SJCRH30 (cell line): Measurements from ENCODE around the gene DROSHA. TPM values are rescaled to one million over a fixed set of nuclear protein-coding genes. Genes with fewer than 3 reads are reported as not detected.
"Not testable (repeated sequence)": the region's sequence is repeated elsewhere in the genome, so short reads cannot be mapped to it uniquely, and the experiment has no call there.

ENCODE experiments used
- DNase-seq, 2 experiments: peaks; one replicate each; pipeline ENCODE4 v3.0.0-alpha.2; 2015 to 2020
- H3K27ac ChIP-seq: fragments of 250-450 bp; sonication (Bioruptor Pico); 2 replicates; pipeline ENCODE4 v1.5.1; 2020; ENCODE audit warnings: mild to moderate bottlenecking, moderate library complexity
- H3K27me3 ChIP-seq: fragments of 250-450 bp; sonication (Bioruptor Pico); 2 replicates; pipeline ENCODE4 v1.5.1; 2020; ENCODE audit warnings: mild to moderate bottlenecking, moderate library complexity
- H3K36me3 ChIP-seq: fragments of 250-450 bp; sonication (Bioruptor Pico); 2 replicates; pipeline ENCODE4 v1.5.1; 2020; ENCODE audit warnings: mild to moderate bottlenecking, moderate library complexity
- H3K4me1 ChIP-seq: fragments of 250-450 bp; sonication (Bioruptor Pico); 2 replicates; pipeline ENCODE4 v1.5.1; 2020; ENCODE audit warnings: mild to moderate bottlenecking, moderate library complexity
- H3K4me3 ChIP-seq: fragments of 250-450 bp; sonication (Bioruptor Pico); 2 replicates; pipeline ENCODE4 v1.5.1; 2020; ENCODE audit warnings: mild to moderate bottlenecking, moderate library complexity
- H3K9me3 ChIP-seq: fragments of 250-450 bp; sonication (Bioruptor Pico); replicated peaks from 2 replicates; pipeline ENCODE4 v1.5.1; 2020; ENCODE audit warnings: mild to moderate bottlenecking, moderate library complexity
- total RNA-seq: library from RNA; depleted of rRNA; stranded (reverse); fragments of >200 nt; shearing (Covaris generic); gene quantifications from 2 replicates; pipeline ENCODE4 v1.2.3, GENCODE V29; 2014

The DROSHA gene
- total RNA-seq, 1 experiment from 2014 or later = 105 TPM

- Histone ChIP-seq H3K4me3 (no peak overlapping the region), H3K4me1 (no peaks in the 10 kb centered on the region; the same call in 1 of the 2 replicates), H3K9me3 (no peaks in the 10 kb centered on the region), H3K27ac (no peak overlapping the region), H3K27me3 (no peaks in the 10 kb centered on the region), H3K36me3 (no peaks in the 10 kb centered on the region)
- DNase-seq = no peak
These were observed 154.5 kb downstream of the DROSHA start for GRCh38 chr5:31377274-31377946.

- Histone ChIP-seq H3K36me3 (no peaks in the 10 kb centered on the region), H3K4me3 (no peak overlapping the region), H3K27me3 (no peaks in the 10 kb centered on the region), H3K4me1 (no peaks in the 10 kb centered on the region; the same call in 1 of the 2 replicates), H3K9me3 (no peaks in the 10 kb centered on the region), H3K27ac (no peak overlapping the region)
- DNase-seq = no peak
These were observed 155.7 kb downstream of the DROSHA start for GRCh38 chr5:31375999-31376720.

GRCh38 chr5:31372124-31372523 is 159.8 kb downstream of the DROSHA start:
- Histone ChIP-seq H3K27ac (no peak overlapping the region), H3K4me3 (no peak overlapping the region), H3K27me3 (no peaks in the 10 kb centered on the region), H3K9me3 (no peaks in the 10 kb centered on the region), H3K4me1 (no peaks in the 10 kb centered on the region; the same call in 1 of the 2 replicates), H3K36me3 (no peaks in the 10 kb centered on the region)
- DNase-seq = no peak

GRCh38 chr5:31366941-31367340 is 165.0 kb downstream of the DROSHA start:
- H3K27me3 ChIP-seq = no peaks in the 10 kb centered on the region
- no peak overlapping the region for H3K4me3 ChIP-seq
- H3K9me3 ChIP-seq = no peaks in the 10 kb centered on the region
- DNase-seq = no peak
- H3K27ac ChIP-seq = no peak overlapping the region
- H3K36me3 ChIP-seq = no peaks in the 10 kb centered on the region
- peaks cover 19% of the 10 kb centered on the region for H3K4me1 ChIP-seq

- Histone ChIP-seq H3K27me3 (no peaks in the 10 kb centered on the region), H3K4me3 (no peak overlapping the region), H3K27ac (no peak overlapping the region), H3K9me3 (no peaks in the 10 kb centered on the region), H3K36me3 (no peaks in the 10 kb centered on the region), H3K4me1 (peaks cover 30% of the 10 kb centered on the region)
- DNase-seq = no peak
These were observed 166.1 kb downstream of the DROSHA start for GRCh38 chr5:31365776-31366175.

- no peak for DNase-seq
- Histone ChIP-seq H3K4me3 (no peak overlapping the region), H3K27me3 (no peaks in the 10 kb centered on the region), H3K9me3 (no peaks in the 10 kb centered on the region), H3K36me3 (no peaks in the 10 kb centered on the region), H3K4me1 (peaks cover 30% of the 10 kb centered on the region), H3K27ac (no peak overlapping the region)
These were observed 166.8 kb downstream of the DROSHA start for GRCh38 chr5:31364881-31365636.

GRCh38 chr5:31362931-31363568 is 168.8 kb downstream of the DROSHA start:
- Histone ChIP-seq H3K27me3 (no peaks in the 10 kb centered on the region), H3K4me1 (peaks cover 36% of the 10 kb centered on the region), H3K4me3 (no peak overlapping the region), H3K27ac (no peak overlapping the region), H3K9me3 (no peaks in the 10 kb centered on the region), H3K36me3 (no peaks in the 10 kb centered on the region)
- peak in 1 of 2 experiments; percentile 20 for DNase-seq

- H3K4me1 ChIP-seq = peaks cover 36% of the 10 kb centered on the region
- no peak for DNase-seq
- no peaks in the 10 kb centered on the region for H3K9me3 ChIP-seq
- no peaks in the 10 kb centered on the region for H3K36me3 ChIP-seq
- no peak overlapping the region for H3K27ac ChIP-seq
- no peaks in the 10 kb centered on the region for H3K27me3 ChIP-seq
- H3K4me3 ChIP-seq = no peak overlapping the region
These were observed 169.4 kb downstream of the DROSHA start for GRCh38 chr5:31362529-31362900.

- H3K4me1 ChIP-seq = peaks cover 36% of the 10 kb centered on the region
- peak; percentile 29 to 37 for DNase-seq
- peak overlapping the region; percentile 2; the same call in 1 of the 2 replicates for H3K27ac ChIP-seq
- not testable (repeated sequence) for H3K9me3 ChIP-seq, H3K36me3 ChIP-seq, H3K27me3 ChIP-seq, H3K4me3 ChIP-seq
These were observed 170.0 kb downstream of the DROSHA start for GRCh38 chr5:31361704-31362528.

- no peaks in the 10 kb centered on the region for H3K9me3 ChIP-seq
- no peak overlapping the region for H3K4me3 ChIP-seq
- no peaks in the 10 kb centered on the region for H3K27me3 ChIP-seq
- H3K36me3 ChIP-seq = no peaks in the 10 kb centered on the region
- peaks cover 36% of the 10 kb centered on the region for H3K4me1 ChIP-seq
- peak in 1 of 2 experiments; percentile 21 for DNase-seq
- H3K27ac ChIP-seq = no peak overlapping the region; the same call in 1 of the 2 replicates
These were observed 170.7 kb downstream of the DROSHA start for GRCh38 chr5:31361234-31361633.

- no peaks in the 10 kb centered on the region for H3K36me3 ChIP-seq
- no peak overlapping the region for H3K27ac ChIP-seq
- peaks cover 30% of the 10 kb centered on the region for H3K4me1 ChIP-seq
- no peak overlapping the region for H3K4me3 ChIP-seq
- no peaks in the 10 kb centered on the region for H3K27me3 ChIP-seq
- DNase-seq = no peak
- H3K9me3 ChIP-seq = no peaks in the 10 kb centered on the region
These were observed 172.1 kb downstream of the DROSHA start for GRCh38 chr5:31359839-31360238.

- no peak for DNase-seq
These were observed 174.9 kb downstream of the DROSHA start for GRCh38 chr5:31357038-31357437.

GRCh38 chr5:31355337-31355736 is 176.6 kb downstream of the DROSHA start:
- H3K9me3 ChIP-seq = no peaks in the 10 kb centered on the region
- no peaks in the 10 kb centered on the region for H3K36me3 ChIP-seq
- H3K27ac ChIP-seq = no peak overlapping the region
- peaks cover 6% of the 10 kb centered on the region; the same call in 1 of the 2 replicates for H3K4me1 ChIP-seq
- H3K4me3 ChIP-seq = no peak overlapping the region
- no peaks in the 10 kb centered on the region for H3K27me3 ChIP-seq
- DNase-seq = no peak

More at GRCh38 chr5:31357038-31357437, 174.9 kb downstream of the DROSHA start:
- H3K36me3 ChIP-seq = no peaks in the 10 kb centered on the region
- H3K27ac ChIP-seq = no peak overlapping the region
- peaks cover 18% of the 10 kb centered on the region for H3K4me1 ChIP-seq
- H3K27me3 ChIP-seq = no peaks in the 10 kb centered on the region
- no peaks in the 10 kb centered on the region for H3K9me3 ChIP-seq
- no peak overlapping the region for H3K4me3 ChIP-seq
